Vagina (tissue), 2 donors: ENCODE results near the gene MEF2B.

Experiments
- POLR2A ChIP-seq, 2 donors: fragments of 450-650 bp; IDR thresholded peaks; one replicate each; pipeline ENCODE4 v1.6.1; 2017; ENCODE audit warnings: antibody characterized with exemption in 2 of 2, mild to moderate bottlenecking in 2 of 2, moderate library complexity in 2 of 2
- POLR2AphosphoS5 ChIP-seq, 2 donors: sonication (generic); formaldehyde crosslinking; IDR thresholded peaks; one replicate each; pipeline ENCODE4 v1.9.0; 2017; ENCODE audit warnings: antibody characterized with exemption in 2 of 2, mild to moderate bottlenecking in 2 of 2, low read depth in 1 of 2; ENCODE audit not compliant: insufficient read depth in 1 of 2
- TF ChIP-seq, protein P1 (sequence below), 3 experiments: fragments of 450-650 bp in 2 of 3; fragments of 200-600 bp in 1 of 3; sonication (generic) in 1 of 3; IDR thresholded peaks; one replicate each; pipeline ENCODE4 v1.5.1; 2017 to 2019; ENCODE audit warnings: antibody characterized with exemption in 3 of 3, mild to moderate bottlenecking in 2 of 3, moderate library complexity in 2 of 3

DNA sequence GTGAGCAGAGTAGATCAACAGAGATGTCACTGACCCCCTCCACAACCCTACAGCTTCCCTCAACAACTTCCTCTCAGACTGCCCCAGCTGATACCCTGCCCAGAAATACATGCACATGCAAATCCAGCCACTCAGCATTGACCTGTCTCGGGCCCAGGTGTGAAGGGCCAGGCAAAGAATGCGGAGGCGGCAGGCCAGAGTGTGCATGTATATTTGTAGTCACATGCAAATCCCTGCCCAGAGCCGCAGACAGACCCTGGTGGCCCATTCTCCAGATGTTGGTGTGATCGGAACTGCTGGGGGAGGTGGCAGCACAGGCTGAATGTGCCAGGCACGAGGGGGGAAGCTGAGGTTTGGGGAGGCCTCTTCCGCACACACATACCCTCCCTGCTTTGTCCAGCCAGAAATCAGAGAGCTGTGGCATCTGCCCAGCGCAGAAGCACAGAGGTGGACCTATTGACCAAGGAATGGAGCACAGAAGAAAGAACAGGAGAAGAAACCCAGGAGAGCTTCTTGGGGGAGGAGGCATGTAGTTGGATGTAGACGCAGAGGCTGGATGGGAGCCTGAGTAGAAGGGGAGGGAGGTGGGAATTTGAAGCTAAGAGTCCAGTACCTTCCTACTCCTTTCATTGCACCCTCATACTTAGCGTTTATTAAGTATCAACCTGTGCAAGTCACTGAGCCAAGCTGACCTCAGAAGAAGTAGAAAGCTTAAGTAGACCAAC is 14.4 kb downstream of the MEF2B start:
- TF ChIP-seq, protein P1, sequence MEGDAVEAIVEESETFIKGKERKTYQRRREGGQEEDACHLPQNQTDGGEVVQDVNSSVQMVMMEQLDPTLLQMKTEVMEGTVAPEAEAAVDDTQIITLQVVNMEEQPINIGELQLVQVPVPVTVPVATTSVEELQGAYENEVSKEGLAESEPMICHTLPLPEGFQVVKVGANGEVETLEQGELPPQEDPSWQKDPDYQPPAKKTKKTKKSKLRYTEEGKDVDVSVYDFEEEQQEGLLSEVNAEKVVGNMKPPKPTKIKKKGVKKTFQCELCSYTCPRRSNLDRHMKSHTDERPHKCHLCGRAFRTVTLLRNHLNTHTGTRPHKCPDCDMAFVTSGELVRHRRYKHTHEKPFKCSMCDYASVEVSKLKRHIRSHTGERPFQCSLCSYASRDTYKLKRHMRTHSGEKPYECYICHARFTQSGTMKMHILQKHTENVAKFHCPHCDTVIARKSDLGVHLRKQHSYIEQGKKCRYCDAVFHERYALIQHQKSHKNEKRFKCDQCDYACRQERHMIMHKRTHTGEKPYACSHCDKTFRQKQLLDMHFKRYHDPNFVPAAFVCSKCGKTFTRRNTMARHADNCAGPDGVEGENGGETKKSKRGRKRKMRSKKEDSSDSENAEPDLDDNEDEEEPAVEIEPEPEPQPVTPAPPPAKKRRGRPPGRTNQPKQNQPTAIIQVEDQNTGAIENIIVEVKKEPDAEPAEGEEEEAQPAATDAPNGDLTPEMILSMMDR (IDR thresholded peaks at IDR 0.05), result no peak
- no peak for TF ChIP-seq POLR2A (IDR thresholded peaks at IDR 0.05)
- no peak for TF ChIP-seq POLR2AphosphoS5 (IDR thresholded peaks at IDR 0.05; ENCODE audit: insufficient read depth in 1 of 2, low read depth in 1 of 2)
